Measurements from ENCODE around the gene ENPEP.

The ENPEP gene

GRCh38 chr4:110515676-110516075 is 39.7 kb downstream of the ENPEP start:
- Mint-ChIP-seq H3K4me3 (peak overlapping the region; percentile 92), H3K4me1 (ENCODE audit: low read depth in 2 of 2) (peaks cover 5 to 10% of the 10 kb centered on the region in 2 donors), H3K27ac (peak overlapping the region; percentile 83 to 88), H3K9me3 (no peaks in the 10 kb centered on the region), H3K36me3 (ENCODE audit: insufficient read depth) (no peaks in the 10 kb centered on the region), H3K27me3 (peaks cover 4 to 6% of the 10 kb centered on the region in 2 donors)
- no peak for ATAC-seq (replicated peaks)
- DNase-seq: no peak

- ATAC-seq (replicated peaks) (peak; percentile 93), DNase-seq (peak; percentile 64 to 73 (median 66))
- H3K4me1 Mint-ChIP-seq (ENCODE audit: low read depth in 2 of 2): peaks cover 5 to 10% of the 10 kb centered on the region in 2 donors
- H3K4me3 Mint-ChIP-seq: peak overlapping the region; percentile 92
- H3K36me3 Mint-ChIP-seq (ENCODE audit: insufficient read depth): no peaks in the 10 kb centered on the region
- H3K27ac Mint-ChIP-seq: peak overlapping the region; percentile 83 to 88
- H3K9me3 Mint-ChIP-seq: no peaks in the 10 kb centered on the region
- H3K27me3 Mint-ChIP-seq: peaks cover 10 to 11% of the 10 kb centered on the region in 2 donors
These were observed 40.4 kb downstream of the ENPEP start for GRCh38 chr4:110516106-110516922.

DNA sequence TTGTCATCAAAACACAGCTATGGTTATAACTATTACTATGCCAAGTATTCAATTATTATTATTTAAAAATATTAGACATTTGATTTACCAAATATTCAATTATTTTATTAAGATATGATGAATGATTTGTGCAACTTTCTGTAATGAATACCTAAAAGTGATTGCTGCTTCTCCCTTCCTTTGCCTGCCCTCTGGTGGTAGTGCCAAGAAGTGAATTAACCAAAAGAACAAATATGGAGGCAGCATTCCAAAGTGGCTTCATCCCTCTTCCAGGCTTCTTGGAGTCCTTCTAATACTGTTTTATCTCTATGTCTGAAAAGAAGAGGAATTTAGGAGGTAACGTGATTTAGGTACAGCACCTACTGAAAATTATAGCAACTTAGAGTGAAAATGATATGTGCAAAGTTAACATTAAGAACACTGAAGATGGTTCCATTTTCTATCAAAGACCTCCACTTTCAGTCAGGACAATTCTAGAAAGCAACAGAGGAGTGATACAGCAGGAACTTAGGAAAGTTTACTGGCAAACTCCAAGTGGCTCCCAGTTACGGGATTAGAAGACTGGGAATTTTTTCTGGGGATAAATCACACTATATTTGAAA is 43.0 kb downstream of the ENPEP start:
- no peak overlapping the region for H3K4me3 Mint-ChIP-seq
- no peak overlapping the region for H3K27ac Mint-ChIP-seq
- peaks cover 27 to 29% of the 10 kb centered on the region in 2 donors for H3K27me3 Mint-ChIP-seq
- ATAC-seq (replicated peaks) (no peak), DNase-seq (peak; percentile 18 to 29 (median 21))
- H3K36me3 Mint-ChIP-seq (ENCODE audit: insufficient read depth): no peaks in the 10 kb centered on the region
- peaks cover 5 to 10% of the 10 kb centered on the region in 2 donors for H3K4me1 Mint-ChIP-seq (ENCODE audit: low read depth in 2 of 2)
- no peaks in the 10 kb centered on the region for H3K9me3 Mint-ChIP-seq

DNA sequence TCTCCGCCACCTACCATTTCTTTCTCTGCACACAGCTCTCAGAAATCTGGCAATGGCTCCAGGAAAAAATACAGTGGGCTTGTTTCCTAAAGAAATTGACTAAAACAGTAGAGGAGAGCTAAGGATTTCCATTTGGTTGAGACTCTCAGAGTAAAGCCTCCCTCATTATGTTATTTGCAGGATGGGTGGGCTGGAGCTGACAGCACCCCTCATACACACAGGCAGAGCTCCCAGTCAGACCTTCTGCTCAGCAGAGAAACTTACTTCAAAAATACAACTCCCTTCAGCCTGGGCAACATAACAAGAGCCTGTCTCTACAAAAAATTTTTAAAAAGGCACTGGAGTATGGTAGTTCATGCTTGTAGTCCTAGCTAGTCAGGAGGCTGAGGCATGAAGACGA is 44.9 kb downstream of the ENPEP start:
- no peaks in the 10 kb centered on the region for H3K36me3 Mint-ChIP-seq (ENCODE audit: insufficient read depth)
- no peak overlapping the region for H3K27ac Mint-ChIP-seq
- peaks cover 29 to 35% of the 10 kb centered on the region in 2 donors for H3K27me3 Mint-ChIP-seq
- no peaks in the 10 kb centered on the region for H3K9me3 Mint-ChIP-seq
- no peak for ATAC-seq (replicated peaks)
- no peak for DNase-seq
- no peak overlapping the region for H3K4me3 Mint-ChIP-seq
- peaks cover under 1 to 1% of the 10 kb centered on the region in 2 donors for H3K4me1 Mint-ChIP-seq (ENCODE audit: low read depth in 2 of 2)

- no peak for ATAC-seq (replicated peaks)
- DNase-seq: no peak
- Mint-ChIP-seq H3K27ac (no peak overlapping the region), H3K4me3 (no peak overlapping the region), H3K36me3 (ENCODE audit: insufficient read depth) (no peaks in the 10 kb centered on the region), H3K9me3 (no peaks in the 10 kb centered on the region), H3K27me3 (peaks cover 43 to 57% of the 10 kb centered on the region in 2 donors), H3K4me1 (ENCODE audit: low read depth in 2 of 2) (peaks cover 4 to 12% of the 10 kb centered on the region in 2 donors)
These were observed 50.6 kb downstream of the ENPEP start for GRCh38 chr4:110526589-110526988.

DNA sequence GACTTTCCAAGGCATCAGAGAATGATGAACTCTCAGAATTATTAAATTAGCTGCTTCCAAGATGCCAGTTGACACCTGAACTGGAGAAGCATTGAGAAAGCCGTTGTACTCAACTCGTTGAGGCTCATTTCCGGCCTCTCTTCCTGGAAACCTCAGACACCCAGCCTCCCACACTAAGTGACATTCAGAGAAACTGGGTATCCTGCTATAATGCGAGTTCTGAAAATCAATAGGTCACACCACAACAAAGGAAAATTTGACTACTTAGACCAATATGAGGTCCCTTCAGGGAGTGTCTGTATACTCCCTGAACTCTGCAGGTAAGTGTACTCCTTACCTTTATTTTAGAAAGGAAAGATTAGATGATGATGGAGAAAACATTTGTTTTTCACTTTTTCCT is 51.2 kb downstream of the ENPEP start:
- Mint-ChIP-seq H3K36me3 (ENCODE audit: insufficient read depth) (no peaks in the 10 kb centered on the region), H3K27me3 (peaks cover 43 to 52% of the 10 kb centered on the region in 2 donors), H3K9me3 (no peaks in the 10 kb centered on the region), H3K27ac (no peak overlapping the region), H3K4me1 (ENCODE audit: low read depth in 2 of 2) (peaks cover 4 to 12% of the 10 kb centered on the region in 2 donors), H3K4me3 (no peak overlapping the region)
- ATAC-seq (replicated peaks) (peak; percentile 21), DNase-seq (no peak)

- ATAC-seq (replicated peaks) (no peak), DNase-seq (no peak)
- H3K27me3 Mint-ChIP-seq: peaks cover 46% of the 10 kb centered on the region in 2 donors
- H3K4me1 Mint-ChIP-seq (ENCODE audit: low read depth in 2 of 2): no peaks in the 10 kb centered on the region
- H3K27ac Mint-ChIP-seq: no peak overlapping the region
- no peak overlapping the region for H3K4me3 Mint-ChIP-seq
- no peaks in the 10 kb centered on the region for H3K9me3 Mint-ChIP-seq
- H3K36me3 Mint-ChIP-seq (ENCODE audit: insufficient read depth): no peaks in the 10 kb centered on the region
These were observed 57.1 kb downstream of the ENPEP start for GRCh38 chr4:110532901-110533589.

GRCh38 chr4:110533590-110533910 is 57.6 kb downstream of the ENPEP start:
- Mint-ChIP-seq H3K27me3 (peaks cover 48% of the 10 kb centered on the region in 2 donors), H3K4me1 (ENCODE audit: low read depth in 2 of 2) (no peaks in the 10 kb centered on the region), H3K36me3 (ENCODE audit: insufficient read depth) (no peaks in the 10 kb centered on the region), H3K9me3 (no peaks in the 10 kb centered on the region), H3K27ac (no peak overlapping the region), H3K4me3 (no peak overlapping the region)
- ATAC-seq (replicated peaks): no peak
- DNase-seq: no peak

DNA sequence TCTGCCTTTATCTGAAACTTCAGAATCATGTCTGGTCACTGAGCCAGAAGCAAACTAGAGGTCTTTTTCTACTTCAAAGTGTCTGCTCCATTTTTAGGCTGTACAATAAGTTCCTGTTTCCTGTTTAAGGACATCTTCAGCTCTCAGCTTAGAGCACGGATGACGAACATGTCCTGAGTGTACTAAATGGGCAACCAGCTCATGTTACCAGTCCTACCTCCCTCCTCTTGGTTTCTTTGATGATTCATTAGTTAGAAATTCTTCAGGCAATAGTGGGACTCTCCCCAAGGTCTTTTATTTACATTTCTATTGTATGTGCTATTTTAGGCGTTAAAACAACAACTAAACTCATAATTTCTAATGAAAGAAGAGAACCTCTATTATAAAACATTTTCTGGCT is 58.0 kb downstream of the ENPEP start:
- DNase-seq (no peak), ATAC-seq (replicated peaks) (no peak)
- H3K9me3 Mint-ChIP-seq: no peaks in the 10 kb centered on the region
- H3K36me3 Mint-ChIP-seq (ENCODE audit: insufficient read depth): no peaks in the 10 kb centered on the region
- no peak overlapping the region for H3K4me3 Mint-ChIP-seq
- peaks cover 44 to 48% of the 10 kb centered on the region in 2 donors for H3K27me3 Mint-ChIP-seq
- H3K4me1 Mint-ChIP-seq (ENCODE audit: low read depth in 2 of 2): no peaks in the 10 kb centered on the region
- H3K27ac Mint-ChIP-seq: no peak overlapping the region

DNA sequence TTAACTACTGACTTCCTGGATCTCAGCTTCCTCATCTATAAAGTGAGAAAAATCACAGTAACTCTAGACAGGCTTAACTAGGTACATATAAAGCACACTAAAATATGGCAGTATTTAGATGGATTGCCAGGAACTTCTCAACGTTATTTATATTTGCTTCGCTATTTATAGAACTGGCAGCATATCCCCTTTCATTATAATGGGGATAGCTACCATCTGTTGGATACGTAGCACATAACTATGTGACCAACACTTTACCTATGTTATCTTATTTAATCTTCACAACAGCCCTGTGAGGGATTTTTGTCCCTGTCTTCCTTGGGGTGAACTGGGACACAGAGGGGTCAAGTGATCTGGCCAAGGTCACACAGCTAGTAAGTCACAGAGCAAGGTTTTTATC is 64.6 kb downstream of the ENPEP start:
- no peak overlapping the region for H3K4me3 Mint-ChIP-seq
- H3K9me3 Mint-ChIP-seq: no peaks in the 10 kb centered on the region
- H3K36me3 Mint-ChIP-seq (ENCODE audit: insufficient read depth): no peaks in the 10 kb centered on the region
- no peak for ATAC-seq (replicated peaks)
- no peaks in the 10 kb centered on the region for H3K4me1 Mint-ChIP-seq (ENCODE audit: low read depth in 2 of 2)
- peaks cover 21 to 38% of the 10 kb centered on the region in 2 donors for H3K27me3 Mint-ChIP-seq
- DNase-seq: no peak
- H3K27ac Mint-ChIP-seq: no peak overlapping the region

GRCh38 chr4:110540982-110541451 is 65.1 kb downstream of the ENPEP start:
- ATAC-seq (replicated peaks) (no peak), DNase-seq (no peak)
- peaks cover 24 to 41% of the 10 kb centered on the region in 2 donors for H3K27me3 Mint-ChIP-seq
- no peaks in the 10 kb centered on the region for H3K4me1 Mint-ChIP-seq (ENCODE audit: low read depth in 2 of 2)
- H3K36me3 Mint-ChIP-seq (ENCODE audit: insufficient read depth): no peaks in the 10 kb centered on the region
- no peak overlapping the region for H3K4me3 Mint-ChIP-seq
- H3K9me3 Mint-ChIP-seq: no peaks in the 10 kb centered on the region
- no peak overlapping the region for H3K27ac Mint-ChIP-seq

GRCh38 chr4:110543577-110543976 is 67.6 kb downstream of the ENPEP start:
- Mint-ChIP-seq H3K4me1 (ENCODE audit: low read depth in 2 of 2) (no peaks in the 10 kb centered on the region), H3K27me3 (peaks cover 17 to 28% of the 10 kb centered on the region in 2 donors), H3K36me3 (ENCODE audit: insufficient read depth) (no peaks in the 10 kb centered on the region), H3K27ac (no peak overlapping the region), H3K4me3 (no peak overlapping the region), H3K9me3 (no peaks in the 10 kb centered on the region)
- DNase-seq: no peak
- ATAC-seq (replicated peaks): no peak

- ATAC-seq (replicated peaks): no peak
These were observed 68.6 kb downstream of the ENPEP start for GRCh38 chr4:110544594-110544993.

More at GRCh38 chr4:110544594-110544993, 68.6 kb downstream of the ENPEP start:
- H3K27ac Mint-ChIP-seq: no peak overlapping the region
- no peak overlapping the region for H3K4me3 Mint-ChIP-seq
- no peaks in the 10 kb centered on the region for H3K36me3 Mint-ChIP-seq (ENCODE audit: insufficient read depth)
- no peaks in the 10 kb centered on the region for H3K4me1 Mint-ChIP-seq (ENCODE audit: low read depth in 2 of 2)
- H3K27me3 Mint-ChIP-seq: peaks cover 24 to 30% of the 10 kb centered on the region in 2 donors
- DNase-seq: no peak
- H3K9me3 Mint-ChIP-seq: no peaks in the 10 kb centered on the region

Measured in effector memory CD8-positive, alpha-beta T cell (primary cell).